ENCODE results near the gene ATP11A.
"Not testable (repeated sequence)": the region's sequence is repeated elsewhere in the genome, so short reads cannot be mapped to it uniquely, and the experiment has no call there.

ATP11A gene

GRCh38 chr13:112773601-112774447 is 84.0 kb downstream of the ATP11A start:
- DNase-seq (ENCODE audit: low read depth in 2 of 2, low spot score in 1 of 2), result no peak

DNA sequence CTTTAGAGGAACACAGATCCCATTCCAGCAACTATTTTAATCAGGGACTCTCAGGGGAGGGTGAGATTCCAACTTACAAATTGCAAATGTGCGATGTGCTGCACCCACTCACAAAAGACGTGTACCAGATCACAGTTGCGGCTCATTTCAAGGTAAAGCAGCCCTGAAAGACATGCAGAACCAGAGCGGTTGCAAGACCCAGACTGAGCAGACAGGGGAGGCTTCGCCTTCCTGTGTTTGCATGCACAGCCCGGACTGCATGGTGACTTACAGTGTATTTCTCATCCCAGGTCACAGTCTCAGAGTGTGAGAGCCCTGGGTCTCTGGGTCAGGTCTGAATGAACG is 84.6 kb downstream of the ATP11A start:
- no peak for DNase-seq (ENCODE audit: low read depth in 2 of 2, low spot score in 1 of 2)

- no peak for DNase-seq (ENCODE audit: low read depth in 2 of 2, low spot score in 1 of 2)
Measured at GRCh38 chr13:112774829-112775565, 85.2 kb downstream of the ATP11A start.

GRCh38 chr13:112775791-112776279 is 86.0 kb downstream of the ATP11A start:
- DNase-seq (ENCODE audit: low read depth in 2 of 2, low spot score in 1 of 2), result no peak

DNA sequence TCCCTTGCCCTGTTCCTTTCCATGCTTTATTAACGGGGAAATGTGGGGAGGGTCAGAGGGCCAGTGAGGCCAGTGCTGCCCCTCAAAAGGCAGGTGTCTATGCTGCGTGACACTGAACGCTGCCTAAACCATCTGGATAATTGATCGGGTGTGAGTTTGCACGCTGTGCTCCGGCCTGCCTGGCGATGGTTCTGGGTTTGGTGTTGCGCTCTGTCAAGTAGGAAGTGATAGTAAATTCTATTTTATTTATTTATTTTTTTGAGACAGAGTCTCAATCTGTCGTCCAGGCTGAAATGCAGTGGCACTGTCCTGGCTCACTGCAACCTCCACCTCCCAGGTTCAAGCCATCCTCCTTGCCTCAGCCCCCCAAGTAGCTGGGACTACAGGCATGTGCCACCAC is 86.5 kb downstream of the ATP11A start:
- DNase-seq (ENCODE audit: low read depth in 2 of 2, low spot score in 1 of 2), result no peak

DNA sequence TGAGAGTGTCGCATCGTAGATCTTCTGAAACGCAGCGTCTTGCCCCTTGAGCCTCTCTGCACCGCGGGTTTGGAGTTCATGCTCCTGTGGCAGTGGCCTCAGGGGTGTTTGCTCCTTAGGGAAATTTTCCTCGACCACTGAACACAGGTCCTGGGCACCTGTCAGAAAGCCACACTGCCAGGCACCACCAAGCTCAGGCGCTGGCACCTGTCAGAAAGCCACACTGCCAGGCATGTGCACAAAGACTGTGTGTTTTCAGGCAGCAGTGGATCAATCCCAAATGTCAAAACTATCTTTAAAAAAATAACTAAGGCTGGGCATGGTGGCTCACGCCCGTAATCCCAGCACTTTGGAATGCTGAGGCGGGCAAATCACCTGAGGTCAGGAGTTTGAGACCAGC is 87.1 kb downstream of the ATP11A start:
- no peak for DNase-seq (ENCODE audit: low read depth in 2 of 2, low spot score in 1 of 2)

- DNase-seq (ENCODE audit: low read depth in 2 of 2, low spot score in 1 of 2), result no peak
Measured at GRCh38 chr13:112777637-112778406, 88.0 kb downstream of the ATP11A start.

GRCh38 chr13:112779856-112780604 is 90.2 kb downstream of the ATP11A start:
- no peak for DNase-seq (ENCODE audit: low read depth in 2 of 2, low spot score in 1 of 2)

- no peak for DNase-seq (ENCODE audit: low read depth in 2 of 2, low spot score in 1 of 2)
Measured at GRCh38 chr13:112781287-112781686, 91.4 kb downstream of the ATP11A start.

DNA sequence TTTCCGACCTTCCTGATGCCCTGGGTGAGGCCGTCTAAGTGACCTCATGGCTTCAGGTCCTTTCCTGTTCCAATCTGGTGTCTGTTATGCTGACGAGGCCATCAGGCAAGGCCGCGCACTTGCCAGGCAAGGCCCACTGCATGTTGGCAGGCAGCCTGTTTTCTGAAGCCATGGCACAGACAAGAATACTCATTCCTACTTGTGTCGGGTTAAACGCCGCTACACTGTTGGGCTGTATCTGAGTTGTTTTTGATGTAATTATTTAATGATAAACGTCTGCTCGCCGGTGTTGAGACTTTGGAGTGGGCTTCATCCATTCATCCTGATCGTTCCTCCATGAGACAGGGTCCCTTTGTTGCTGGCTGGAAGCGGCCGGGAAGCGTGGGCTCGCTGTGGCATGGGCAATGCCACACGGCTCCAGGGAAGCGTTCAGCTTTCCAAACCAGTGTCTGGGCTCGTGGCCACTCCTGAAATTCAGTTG is 92.1 kb downstream of the ATP11A start:
- no peak for DNase-seq (ENCODE audit: low read depth in 2 of 2, low spot score in 1 of 2)

GRCh38 chr13:112782429-112783010 is 92.7 kb downstream of the ATP11A start:
- DNase-seq (ENCODE audit: low read depth in 2 of 2, low spot score in 1 of 2), result no peak

DNA sequence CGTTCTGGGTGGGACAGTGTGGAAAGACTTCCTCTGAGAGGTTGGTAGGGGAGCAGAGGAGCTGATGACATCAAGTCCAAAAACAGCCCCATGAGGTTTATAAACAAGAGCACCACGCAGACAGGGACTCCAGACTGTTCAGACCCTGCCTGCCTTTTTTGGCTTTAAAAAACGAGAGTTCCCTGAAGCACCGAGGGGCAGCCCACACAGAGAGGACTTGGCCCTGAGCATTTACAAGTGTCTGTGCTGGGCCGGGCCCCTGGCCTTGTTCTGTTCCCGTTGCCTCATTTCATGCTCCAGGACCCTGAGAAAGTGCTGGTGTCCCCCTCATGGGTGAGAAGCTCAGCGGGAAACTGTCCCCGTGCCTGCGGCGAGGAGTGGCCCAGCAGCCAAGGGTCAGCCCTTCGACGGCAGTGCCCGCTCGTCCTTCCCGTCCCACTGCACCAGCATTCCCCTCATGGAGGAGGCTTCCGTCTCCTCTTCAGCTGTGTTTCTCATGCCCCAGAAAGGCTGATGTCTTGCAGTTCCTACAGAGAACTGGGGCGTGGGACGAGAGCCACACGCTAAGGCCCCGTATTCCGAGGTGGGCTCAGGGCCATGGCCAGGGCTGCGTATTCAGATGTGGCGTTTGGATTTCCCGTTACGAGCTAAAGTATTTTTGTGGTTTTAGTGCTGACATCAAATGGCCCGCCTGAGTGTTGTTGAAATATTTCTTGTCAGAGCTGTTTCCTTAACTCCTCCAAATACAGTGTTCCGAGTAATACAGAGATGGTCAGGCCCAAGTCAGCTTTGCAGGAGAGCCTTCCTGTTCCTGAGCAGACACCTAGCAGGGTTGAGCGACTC is 93.5 kb downstream of the ATP11A start:
- DNase-seq (ENCODE audit: low read depth in 2 of 2, low spot score in 1 of 2), result no peak

GRCh38 chr13:112783978-112784371 is 94.1 kb downstream of the ATP11A start:
- DNase-seq (ENCODE audit: low read depth in 2 of 2, low spot score in 1 of 2), result no peak

- DNase-seq (ENCODE audit: low read depth in 2 of 2, low spot score in 1 of 2), result no peak
Measured at GRCh38 chr13:112784811-112785482, 95.1 kb downstream of the ATP11A start.

DNA sequence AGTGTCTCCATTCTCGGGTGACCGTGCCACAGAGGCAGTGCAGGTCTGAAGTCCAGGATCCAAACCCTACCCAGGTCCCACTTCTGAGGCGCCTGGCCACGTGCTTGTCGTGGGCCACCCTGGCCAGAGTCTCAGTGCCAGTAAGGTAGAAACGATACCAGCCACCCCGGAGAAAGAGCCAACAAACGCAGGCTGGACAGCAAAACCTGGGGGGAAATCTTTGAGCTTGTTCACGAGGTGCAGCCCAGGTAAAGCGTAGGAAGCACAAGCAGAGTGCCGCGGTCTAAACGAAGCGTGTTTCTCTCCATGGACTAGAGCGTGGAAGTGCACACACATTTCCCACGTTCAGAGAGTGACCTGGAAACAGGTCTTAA is 95.6 kb downstream of the ATP11A start:
- DNase-seq (ENCODE audit: low read depth in 2 of 2, low spot score in 1 of 2), result no peak

DNA sequence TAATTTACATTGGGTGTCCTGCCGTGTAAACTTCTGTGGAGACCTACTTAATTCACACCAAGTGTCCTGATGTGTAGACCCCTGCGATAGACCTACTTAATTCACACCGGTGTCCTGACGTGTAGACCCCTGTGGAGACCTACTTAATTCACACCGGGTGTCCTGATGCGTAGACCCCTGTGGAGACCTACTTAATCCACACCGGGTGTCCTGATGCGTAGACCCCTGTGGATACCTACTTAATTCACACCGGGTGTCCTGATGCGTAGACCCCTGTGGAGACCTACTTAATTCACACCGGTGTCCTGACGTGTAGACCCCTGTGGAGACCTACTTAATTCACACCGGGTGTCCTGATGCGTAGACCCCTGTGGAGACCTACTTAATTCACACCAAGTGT is 97.0 kb downstream of the ATP11A start:
- DNase-seq (ENCODE audit: low read depth in 2 of 2, low spot score in 1 of 2), result not testable (repeated sequence)

GRCh38 chr13:112790735-112791641 is 101.2 kb downstream of the ATP11A start:
- DNase-seq (ENCODE audit: low read depth in 2 of 2, low spot score in 1 of 2), result no peak

Data from stimulated activated CD8-positive, alpha-beta memory T cell treated with anti-CD3 and anti-CD28 coated beads, Interleukin-4, amount 100 ng/mL, for 1 hour (primary cell).